ENCODE measurements around the gene LYZL6.

The LYZL6 gene

DNA sequence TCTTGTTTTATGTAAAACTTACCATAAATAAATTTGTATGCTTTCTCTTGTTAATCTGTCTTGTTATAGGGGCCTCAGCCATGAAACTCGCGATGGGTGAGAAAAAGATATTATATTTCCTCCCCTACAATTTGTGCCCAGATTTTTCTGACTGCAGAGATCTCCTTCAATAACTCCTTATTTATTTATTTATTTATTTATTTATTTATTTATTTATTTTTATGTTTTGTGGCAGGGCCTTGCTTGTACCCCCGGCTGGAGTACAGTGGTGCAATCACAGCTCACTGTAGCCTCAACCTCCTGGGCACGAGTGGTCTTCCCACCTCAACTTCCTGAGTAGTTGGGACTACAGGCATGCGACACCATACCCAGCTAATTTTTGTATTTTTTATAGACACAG is 40.1 kb downstream of the LYZL6 start:
- WGBS (ENCODE audit: extremely low coverage, insufficient coverage, insufficient read length): no CpG with 5 or more reads among the region's 5 CpGs

DNA sequence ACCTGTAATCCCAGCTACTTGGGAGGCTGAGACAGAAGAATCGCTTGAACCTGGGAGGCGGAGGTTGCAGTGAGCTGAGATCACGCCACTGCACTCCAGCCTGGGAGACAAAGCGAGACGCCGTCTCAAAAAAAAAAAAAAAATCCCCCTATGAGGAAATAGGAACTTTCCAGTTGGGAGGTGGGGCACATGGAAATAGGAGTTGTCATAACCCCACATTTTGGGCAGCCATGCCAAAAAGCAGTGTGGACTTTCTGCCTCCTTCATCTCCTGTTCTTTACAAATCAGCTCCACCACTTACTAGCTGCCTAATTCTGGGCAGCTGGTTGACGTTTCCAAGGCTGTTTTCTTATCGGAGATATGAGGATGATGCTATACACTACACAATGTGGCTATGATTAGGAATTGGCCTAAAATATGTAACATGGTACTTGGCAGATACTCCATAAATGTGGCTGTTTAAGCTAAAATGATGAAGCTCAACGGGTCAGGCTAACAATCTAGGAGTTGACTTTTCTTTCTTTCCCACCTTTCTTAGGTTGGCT is 41.8 kb downstream of the LYZL6 start:
- Histone ChIP-seq H3K18ac (ENCODE audit: low read length) (no peak overlapping the region), H3K9ac (ENCODE audit: low read length) (no peak overlapping the region)

More for the DNA sequence above, 40.1 kb downstream of the LYZL6 start:
- H2BK120ac ChIP-seq (ENCODE audit: insufficient read depth, low read length, poor library complexity): peak overlapping the region; percentile 79
- peak overlapping the region; percentile 52 for H3K18ac ChIP-seq (ENCODE audit: low read length)
- H3K4ac ChIP-seq (ENCODE audit: low read depth, low read length): peak overlapping the region; percentile 44
- no peak overlapping the region for H3K9ac ChIP-seq (ENCODE audit: low read length)
- H3K4me2 ChIP-seq (ENCODE audit: low read length): no peak overlapping the region
- peaks cover 16 to 32% of the 10 kb centered on the region in 2 experiments for H3K4me1 ChIP-seq (ENCODE audit: control insufficient read depth in 1 of 2, insufficient read depth in 2 of 2, low read length in 2 of 2)
- DNase-seq: no peak
- H3K4me3 ChIP-seq (ENCODE audit: low read depth, low read length): no peak overlapping the region
- H4K8ac ChIP-seq (ENCODE audit: low read depth, low read length): no peak overlapping the region
- H3K23ac ChIP-seq (ENCODE audit: low read length): no peak overlapping the region
- H3K9me3 ChIP-seq (ENCODE audit: insufficient read depth, low read depth, low read length): no peaks in the 10 kb centered on the region
- H3K36me3 ChIP-seq (ENCODE audit: control insufficient read depth in 1 of 2, insufficient read depth in 2 of 2, low read length in 2 of 2): no peaks in the 10 kb centered on the region
- H3K14ac ChIP-seq (ENCODE audit: low read length): peak overlapping the region; percentile 62
- H2AK5ac ChIP-seq (ENCODE audit: low read length): no peak overlapping the region
- no peaks in the 10 kb centered on the region for H3K79me2 ChIP-seq (ENCODE audit: control insufficient read depth, insufficient read depth, low read length, poor library complexity)
- H3K79me1 ChIP-seq (ENCODE audit: low read length): peaks cover 31% of the 10 kb centered on the region
- peak overlapping the region; percentile 40 for H4K12ac ChIP-seq (ENCODE audit: low read depth, low read length)
- H3K27ac ChIP-seq (ENCODE audit: low read depth, low read length): no peak overlapping the region
- peak overlapping the region; percentile 93 for H2BK12ac ChIP-seq (ENCODE audit: low read length)
- peak overlapping the region; percentile 76 for H4K91ac ChIP-seq (ENCODE audit: low read depth, low read length)
- peak overlapping the region; percentile 54 for H2BK5ac ChIP-seq (ENCODE audit: low read depth, low read length, poor library complexity)
- no peak overlapping the region for H2AFZ ChIP-seq (ENCODE audit: insufficient read depth, low read length, poor library complexity)
- no peaks in the 10 kb centered on the region for H3K27me3 ChIP-seq (ENCODE audit: insufficient read depth, low read length)

GRCh38 chr17:35900708-35901480 is 42.6 kb downstream of the LYZL6 start:
- Histone ChIP-seq H4K8ac (ENCODE audit: low read depth, low read length) (no peak overlapping the region), H3K14ac (ENCODE audit: low read length) (no peak overlapping the region), H3K9ac (ENCODE audit: low read length) (no peak overlapping the region), H3K36me3 (ENCODE audit: control insufficient read depth in 1 of 2, insufficient read depth in 2 of 2, low read length in 2 of 2) (no peaks in the 10 kb centered on the region), H2BK12ac (ENCODE audit: low read length) (peak overlapping the region; percentile 65), H2BK5ac (ENCODE audit: low read depth, low read length, poor library complexity) (peak overlapping the region; percentile 45), H3K79me1 (ENCODE audit: low read length) (peaks cover 35% of the 10 kb centered on the region), H3K9me3 (ENCODE audit: insufficient read depth, low read depth, low read length) (peaks cover 2% of the 10 kb centered on the region), H4K12ac (ENCODE audit: low read depth, low read length) (no peak overlapping the region), H3K4ac (ENCODE audit: low read depth, low read length) (no peak overlapping the region), H2BK120ac (ENCODE audit: insufficient read depth, low read length, poor library complexity) (peak overlapping the region; percentile 37), H3K23ac (ENCODE audit: low read length) (no peak overlapping the region), H2AK5ac (ENCODE audit: low read length) (no peak overlapping the region), H2AFZ (ENCODE audit: insufficient read depth, low read length, poor library complexity) (no peak overlapping the region), H4K91ac (ENCODE audit: low read depth, low read length) (peak overlapping the region; percentile 79), H3K18ac (ENCODE audit: low read length) (no peak overlapping the region), H3K79me2 (ENCODE audit: control insufficient read depth, insufficient read depth, low read length, poor library complexity) (no peaks in the 10 kb centered on the region), H3K4me2 (ENCODE audit: low read length) (peak overlapping the region; percentile 37), H3K27ac (ENCODE audit: low read depth, low read length) (peak overlapping the region; percentile 86), H3K4me1 (ENCODE audit: control insufficient read depth in 1 of 2, insufficient read depth in 2 of 2, low read length in 2 of 2) (peaks cover 16 to 36% of the 10 kb centered on the region in 2 experiments), H3K27me3 (ENCODE audit: insufficient read depth, low read length) (no peaks in the 10 kb centered on the region), H3K4me3 (ENCODE audit: low read depth, low read length) (no peak overlapping the region)
- no CpG with 5 or more reads among the region's 11 CpGs for WGBS (ENCODE audit: extremely low coverage, insufficient coverage, insufficient read length)
- DNase-seq: peak; percentile 82 to 90

More for the DNA sequence above, 41.8 kb downstream of the LYZL6 start:
- WGBS (ENCODE audit: extremely low coverage, insufficient coverage, insufficient read length): no CpG with 5 or more reads among the region's 9 CpGs
- Histone ChIP-seq H3K14ac (ENCODE audit: low read length) (peak overlapping the region; percentile 49), H3K9me3 (ENCODE audit: insufficient read depth, low read depth, low read length) (no peaks in the 10 kb centered on the region), H3K36me3 (ENCODE audit: control insufficient read depth in 1 of 2, insufficient read depth in 2 of 2, low read length in 2 of 2) (no peaks in the 10 kb centered on the region), H3K27ac (ENCODE audit: low read depth, low read length) (peak overlapping the region; percentile 86), H3K23ac (ENCODE audit: low read length) (no peak overlapping the region), H2AK5ac (ENCODE audit: low read length) (no peak overlapping the region), H3K4me2 (ENCODE audit: low read length) (no peak overlapping the region), H2AFZ (ENCODE audit: insufficient read depth, low read length, poor library complexity) (no peak overlapping the region), H3K4me1 (ENCODE audit: control insufficient read depth in 1 of 2, insufficient read depth in 2 of 2, low read length in 2 of 2) (peaks cover 16 to 32% of the 10 kb centered on the region in 2 experiments), H4K91ac (ENCODE audit: low read depth, low read length) (peak overlapping the region; percentile 79), H3K79me2 (ENCODE audit: control insufficient read depth, insufficient read depth, low read length, poor library complexity) (no peaks in the 10 kb centered on the region), H3K27me3 (ENCODE audit: insufficient read depth, low read length) (no peaks in the 10 kb centered on the region), H2BK120ac (ENCODE audit: insufficient read depth, low read length, poor library complexity) (peak overlapping the region; percentile 37), H2BK5ac (ENCODE audit: low read depth, low read length, poor library complexity) (peak overlapping the region; percentile 45), H2BK12ac (ENCODE audit: low read length) (peak overlapping the region; percentile 92), H4K12ac (ENCODE audit: low read depth, low read length) (no peak overlapping the region), H4K8ac (ENCODE audit: low read depth, low read length) (peak overlapping the region; percentile 66), H3K4me3 (ENCODE audit: low read depth, low read length) (no peak overlapping the region), H3K79me1 (ENCODE audit: low read length) (peaks cover 31% of the 10 kb centered on the region), H3K4ac (ENCODE audit: low read depth, low read length) (peak overlapping the region; percentile 37)
- DNase-seq: peak in 1 of 2 donors; percentile 57

GRCh38 chr17:35900280-35900679 is 43.2 kb downstream of the LYZL6 start:
- WGBS (ENCODE audit: extremely low coverage, insufficient coverage, insufficient read length): no CpG with 5 or more reads among the region's 5 CpGs
- H3K27ac ChIP-seq (ENCODE audit: low read depth, low read length): peak overlapping the region; percentile 86
- peak overlapping the region; percentile 54 for H3K4me3 ChIP-seq (ENCODE audit: low read depth, low read length)
- H3K23ac ChIP-seq (ENCODE audit: low read length): no peak overlapping the region
- peak in 1 of 2 donors; percentile 24 for DNase-seq
- no peak overlapping the region for H3K9ac ChIP-seq (ENCODE audit: low read length)
- no peaks in the 10 kb centered on the region for H3K27me3 ChIP-seq (ENCODE audit: insufficient read depth, low read length)
- H3K4me2 ChIP-seq (ENCODE audit: low read length): peak overlapping the region; percentile 37
- peaks cover 35% of the 10 kb centered on the region for H3K79me1 ChIP-seq (ENCODE audit: low read length)
- H3K4me1 ChIP-seq (ENCODE audit: control insufficient read depth in 1 of 2, insufficient read depth in 2 of 2, low read length in 2 of 2): peaks cover 16 to 36% of the 10 kb centered on the region in 2 experiments
- peak overlapping the region; percentile 26 for H3K18ac ChIP-seq (ENCODE audit: low read length)
- no peak overlapping the region for H3K4ac ChIP-seq (ENCODE audit: low read depth, low read length)
- H4K91ac ChIP-seq (ENCODE audit: low read depth, low read length): peak overlapping the region; percentile 80
- peak overlapping the region; percentile 45 for H2BK5ac ChIP-seq (ENCODE audit: low read depth, low read length, poor library complexity)
- H3K9me3 ChIP-seq (ENCODE audit: insufficient read depth, low read depth, low read length): peaks cover 2% of the 10 kb centered on the region
- H4K12ac ChIP-seq (ENCODE audit: low read depth, low read length): no peak overlapping the region
- peak overlapping the region; percentile 61 for H2BK12ac ChIP-seq (ENCODE audit: low read length)
- H2AK5ac ChIP-seq (ENCODE audit: low read length): no peak overlapping the region
- H3K36me3 ChIP-seq (ENCODE audit: control insufficient read depth in 1 of 2, insufficient read depth in 2 of 2, low read length in 2 of 2): no peaks in the 10 kb centered on the region
- H2AFZ ChIP-seq (ENCODE audit: insufficient read depth, low read length, poor library complexity): no peak overlapping the region
- H3K14ac ChIP-seq (ENCODE audit: low read length): peak overlapping the region; percentile 56
- no peaks in the 10 kb centered on the region for H3K79me2 ChIP-seq (ENCODE audit: control insufficient read depth, insufficient read depth, low read length, poor library complexity)
- H4K8ac ChIP-seq (ENCODE audit: low read depth, low read length): peak overlapping the region; percentile 27
- H2BK120ac ChIP-seq (ENCODE audit: insufficient read depth, low read length, poor library complexity): peak overlapping the region; percentile 26

Measured in trophoblast cell (in vitro differentiated cells and primary cell).